ENCODE data around the gene PLA2G4E.

DNA sequence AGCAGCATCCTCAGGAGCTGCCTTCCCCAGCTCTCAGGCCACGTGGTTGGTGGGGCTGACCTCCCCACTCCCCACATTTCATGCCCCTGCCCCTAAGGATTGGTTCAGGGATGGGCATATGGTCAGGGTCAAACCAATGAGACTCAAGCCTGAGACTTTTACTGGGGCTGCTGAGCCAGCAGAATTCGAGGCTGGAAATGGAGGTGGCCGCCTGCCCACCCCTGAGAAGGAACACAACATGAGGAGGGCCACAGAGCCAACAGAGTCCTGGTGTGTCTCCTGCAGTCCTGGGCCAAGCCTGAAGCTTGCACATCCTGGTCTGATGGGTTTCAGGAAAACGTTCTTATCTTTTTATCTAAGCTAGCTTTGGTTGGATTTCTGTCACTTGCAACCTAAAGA is 54.4 kb downstream of the PLA2G4E start:
- TF ChIP-seq, protein P1, sequence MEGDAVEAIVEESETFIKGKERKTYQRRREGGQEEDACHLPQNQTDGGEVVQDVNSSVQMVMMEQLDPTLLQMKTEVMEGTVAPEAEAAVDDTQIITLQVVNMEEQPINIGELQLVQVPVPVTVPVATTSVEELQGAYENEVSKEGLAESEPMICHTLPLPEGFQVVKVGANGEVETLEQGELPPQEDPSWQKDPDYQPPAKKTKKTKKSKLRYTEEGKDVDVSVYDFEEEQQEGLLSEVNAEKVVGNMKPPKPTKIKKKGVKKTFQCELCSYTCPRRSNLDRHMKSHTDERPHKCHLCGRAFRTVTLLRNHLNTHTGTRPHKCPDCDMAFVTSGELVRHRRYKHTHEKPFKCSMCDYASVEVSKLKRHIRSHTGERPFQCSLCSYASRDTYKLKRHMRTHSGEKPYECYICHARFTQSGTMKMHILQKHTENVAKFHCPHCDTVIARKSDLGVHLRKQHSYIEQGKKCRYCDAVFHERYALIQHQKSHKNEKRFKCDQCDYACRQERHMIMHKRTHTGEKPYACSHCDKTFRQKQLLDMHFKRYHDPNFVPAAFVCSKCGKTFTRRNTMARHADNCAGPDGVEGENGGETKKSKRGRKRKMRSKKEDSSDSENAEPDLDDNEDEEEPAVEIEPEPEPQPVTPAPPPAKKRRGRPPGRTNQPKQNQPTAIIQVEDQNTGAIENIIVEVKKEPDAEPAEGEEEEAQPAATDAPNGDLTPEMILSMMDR (IDR thresholded peaks at IDR 0.05): no peak
- TF ChIP-seq POLR2A (IDR thresholded peaks at IDR 0.05): no peak

Data from heart left ventricle (tissue), 13 donors.